GM12878 (cell line): ENCODE measurements around the gene SMIM7. TPM values are rescaled to one million over a fixed set of nuclear protein-coding genes. Genes with fewer than 3 reads are reported as not detected.

ENCODE experiments used
- BACH1 ChIP-seq: fragments of 450-650 bp; IDR thresholded peaks from 2 replicates; pipeline ENCODE4 v1.6.1; 2017; ENCODE audit warnings: mild to moderate bottlenecking, borderline replicate concordance
- FOXM1 ChIP-seq: IDR thresholded peaks from 2 replicates; pipeline ENCODE4 v1.6.1; 2012; ENCODE audit warnings: low read depth, mild to moderate bottlenecking, inconsistent platforms, low read length, moderate library complexity
- GABPA ChIP-seq: IDR thresholded peaks from 2 replicates; pipeline ENCODE4 v1.6.1; 2014; ENCODE audit warnings: antibody characterized with exemption, low read depth, mild to moderate bottlenecking, inconsistent platforms
- KDM1A ChIP-seq: fragments of 200-600 bp; sonication (generic); IDR thresholded peaks from 2 replicates; pipeline ENCODE4 v1.6.1; 2016; ENCODE audit warnings: borderline replicate concordance
- MEF2B ChIP-seq: fragments of 450-650 bp; IDR thresholded peaks from 2 replicates; pipeline ENCODE4 v1.6.1; 2018; ENCODE audit warnings: mild to moderate bottlenecking, moderate library complexity; ENCODE audit not compliant: partially characterized antibody, poor library complexity, severe bottlenecking
- NFXL1 ChIP-seq: fragments of 450-650 bp; IDR thresholded peaks from 2 replicates; pipeline ENCODE4 v1.6.1; 2017; ENCODE audit warnings: antibody characterized with exemption, mild to moderate bottlenecking, borderline replicate concordance
- NFYA ChIP-seq: IDR thresholded peaks from 2 replicates; pipeline ENCODE4 v1.6.1; 2011; ENCODE audit warnings: low read depth, mild to moderate bottlenecking, low read length, improper control_type of control experiment, borderline replicate concordance
- NR2C1 ChIP-seq: fragments of 450-650 bp; IDR thresholded peaks from 2 replicates; pipeline ENCODE4 v1.6.1; 2017; ENCODE audit warnings: antibody characterized with exemption, mild to moderate bottlenecking, moderate library complexity
- PML ChIP-seq: IDR thresholded peaks from 2 replicates; pipeline ENCODE4 v1.6.1; 2012; ENCODE audit warnings: low read length, inconsistent platforms
- RFX5 ChIP-seq: IDR thresholded peaks from 2 replicates; pipeline ENCODE4 v1.6.1; 2011; ENCODE audit warnings: low read depth, low read length, improper control_type of control experiment
- SKIL ChIP-seq: fragments of 450-650 bp; IDR thresholded peaks from 2 replicates; pipeline ENCODE4 v1.6.1; 2017; ENCODE audit warnings: mild to moderate bottlenecking, low read depth, inconsistent platforms; ENCODE audit not compliant: poor library complexity, severe bottlenecking
- STAT1 ChIP-seq: fragments of 450-650 bp; conservative IDR thresholded peaks from 2 replicates; pipeline ENCODE4 v1.6.1; 2014; ENCODE audit warnings: antibody characterized with exemption, mild to moderate bottlenecking
- ZBED1 ChIP-seq: IDR thresholded peaks from 2 replicates; pipeline ENCODE4 v1.6.1; 2016; ENCODE audit warnings: borderline replicate concordance
- ZBTB33 ChIP-seq: fragments of 450-650 bp; IDR thresholded peaks from 2 replicates; pipeline ENCODE4 v1.6.1; 2017; ENCODE audit warnings: mild to moderate bottlenecking
- polyA plus RNA-seq, 11 experiments: library from polyadenylated mRNA; depleted of rRNA in 4 of 11; unstranded in 6 of 11; stranded (reverse) in 5 of 11; fragments of >200 nt; fragmentation: Nextera tagmentation in 4 of 11; fragmentation: Illumina TruSeq in 1 of 11; extraction: Ambion mirVana in 4 of 11; extraction: Trizol in 1 of 11; gene quantifications; 1 replicate in 1 of 11; 2 replicates in 10 of 11; pipeline versions ENCODE4 v1.2.1 to v1.2.3, GENCODE V29; 2011 to 2016; ENCODE audit warnings: inconsistent platforms in 2 of 11, missing spikeins in 2 of 11, low read depth in 1 of 11
- total RNA-seq, 4 experiments: library from RNA; depleted of rRNA in 3 of 4; stranded (reverse); fragments of >200 nt in 3 of 4; fragmentation: Illumina TruSeq in 1 of 4; extraction: Trizol in 1 of 4; gene quantifications; 2 replicates each; pipeline versions ENCODE4 v1.2.1 to v1.2.3, GENCODE V29; 2013 to 2021

Gene SMIM7
- total and polyA plus RNA-seq, 10 of the 15 experiments (the other 5 are each of a cell fraction or from before 2014, with no cell fraction given) = 45.7 to 170 (median 70.8) TPM

- TF ChIP-seq SKIL (no peak), NFYA (no peak), PML (no peak), NFXL1 (no peak), BACH1 (no peak), ZBTB33 (no peak), ZBED1 (no peak), NR2C1 (no peak), MEF2B (no peak), GABPA (no peak), KDM1A (no peak), STAT1 (no peak), FOXM1 (no peak), RFX5 (no peak)
Observed at GRCh38 chr19:16613841-16614240, 46.1 kb downstream of the SMIM7 start (continued).
